GM19467 (cell line): ENCODE measurements around the gene SORBS2.
"Not testable (repeated sequence)": the region's sequence is repeated elsewhere in the genome, so short reads cannot be mapped to it uniquely, and the experiment has no call there.

Source experiments
- ATAC-seq: cut with Tn5 transposase; IDR thresholded peaks from one replicate; pipeline ENCODE4 v1.9.1; 2021; ENCODE audit warnings: mild to moderate bottlenecking, moderate library complexity; ENCODE audit not compliant: unreplicated experiment

The SORBS2 gene

DNA sequence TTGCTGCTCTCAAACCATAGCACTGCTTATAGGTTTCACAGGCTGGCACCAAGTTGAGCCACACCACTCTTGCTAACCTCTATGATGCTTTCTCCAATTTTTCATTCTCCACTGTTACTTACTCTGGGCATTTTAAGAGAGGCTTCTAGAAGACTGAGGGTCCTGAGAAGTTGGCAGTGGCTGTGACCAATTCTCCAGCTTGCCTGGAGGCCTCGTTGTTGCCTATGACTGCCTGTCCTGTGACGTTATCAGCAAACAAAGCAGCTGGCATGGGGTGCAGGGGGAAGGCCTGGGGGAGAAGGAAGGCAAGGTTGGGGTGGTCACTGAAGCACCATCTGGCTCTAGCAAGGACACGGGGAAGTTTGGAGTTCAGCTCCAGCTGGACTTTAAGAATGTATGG is 246.3 kb downstream of the SORBS2 start:
- no peak for ATAC-seq

DNA sequence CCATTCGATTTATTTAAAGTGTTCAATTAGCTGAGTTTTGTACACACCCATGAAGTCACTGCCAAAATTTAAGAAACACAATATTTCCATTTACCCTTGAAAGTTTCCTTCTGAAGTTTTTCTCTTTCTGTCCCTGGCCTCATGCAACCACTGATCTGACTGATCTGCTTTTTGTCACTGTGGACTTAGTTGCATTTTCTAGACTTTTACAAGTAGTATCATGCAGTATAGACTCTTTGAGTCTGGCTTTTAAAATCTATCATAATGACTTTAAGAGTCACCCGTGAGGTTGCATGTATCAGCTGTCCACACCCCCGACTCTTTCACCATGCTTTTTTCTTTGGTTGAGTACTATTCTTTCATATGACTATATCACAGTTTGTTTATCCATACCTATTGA is 247.6 kb downstream of the SORBS2 start:
- ATAC-seq: no peak

DNA sequence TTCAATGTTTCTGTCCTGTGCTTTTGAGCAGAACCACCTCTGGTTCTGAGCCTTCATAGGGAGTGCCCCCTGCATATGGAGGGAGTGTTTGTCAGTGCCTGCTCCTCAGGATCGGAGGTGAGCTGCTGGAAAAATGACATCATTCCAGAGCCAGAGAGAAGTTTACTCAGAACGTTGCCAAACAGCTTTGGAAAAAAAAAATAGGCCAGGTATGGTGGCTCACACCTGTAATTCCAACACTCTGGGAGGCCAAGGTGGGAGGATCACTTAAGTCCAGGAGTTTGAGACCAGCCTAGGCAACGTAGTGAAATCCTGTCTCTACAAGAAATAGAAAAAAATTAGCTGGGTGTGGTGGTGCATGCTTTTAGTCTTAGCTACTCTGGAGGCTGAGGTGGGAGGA is 249.5 kb downstream of the SORBS2 start:
- no peak for ATAC-seq

DNA sequence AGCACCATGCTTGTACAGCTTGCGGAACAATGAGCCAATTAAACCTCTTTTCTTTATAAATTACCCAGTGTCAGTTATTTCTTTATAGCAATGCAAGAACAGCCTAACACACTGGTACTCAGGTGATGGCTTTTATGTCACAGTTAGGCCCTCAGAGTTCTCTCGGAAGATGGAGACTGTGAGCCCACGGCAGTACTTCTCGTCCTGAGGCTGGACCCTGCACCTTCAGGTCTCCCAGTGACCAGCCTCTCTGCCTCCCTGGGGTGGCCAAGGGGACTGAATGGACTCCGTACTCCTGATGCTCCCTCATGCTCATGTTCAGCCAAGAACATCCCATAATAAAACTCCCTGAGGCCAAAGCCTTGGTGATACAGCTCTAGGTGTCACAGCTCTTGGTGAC is 251.7 kb downstream of the SORBS2 start:
- no peak for ATAC-seq

DNA sequence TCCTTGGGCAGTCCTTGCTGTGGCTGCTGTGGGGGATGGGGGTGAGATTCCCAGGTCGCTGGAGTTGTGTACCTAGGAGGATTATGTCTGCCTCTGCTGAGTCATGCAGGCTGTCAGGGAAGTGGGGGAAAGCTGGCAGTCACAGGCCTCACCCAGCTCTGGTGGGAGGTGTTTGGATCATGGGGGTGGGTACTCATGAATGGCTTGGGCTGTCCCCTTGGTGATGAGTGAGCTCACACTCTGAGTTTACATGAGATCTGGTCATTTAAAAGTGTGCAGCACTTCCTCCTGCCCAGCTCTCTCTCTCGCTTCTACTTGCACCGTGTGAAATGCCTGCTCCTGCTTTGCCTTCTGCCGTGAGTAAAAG is 252.1 kb downstream of the SORBS2 start:
- no peak for ATAC-seq

DNA sequence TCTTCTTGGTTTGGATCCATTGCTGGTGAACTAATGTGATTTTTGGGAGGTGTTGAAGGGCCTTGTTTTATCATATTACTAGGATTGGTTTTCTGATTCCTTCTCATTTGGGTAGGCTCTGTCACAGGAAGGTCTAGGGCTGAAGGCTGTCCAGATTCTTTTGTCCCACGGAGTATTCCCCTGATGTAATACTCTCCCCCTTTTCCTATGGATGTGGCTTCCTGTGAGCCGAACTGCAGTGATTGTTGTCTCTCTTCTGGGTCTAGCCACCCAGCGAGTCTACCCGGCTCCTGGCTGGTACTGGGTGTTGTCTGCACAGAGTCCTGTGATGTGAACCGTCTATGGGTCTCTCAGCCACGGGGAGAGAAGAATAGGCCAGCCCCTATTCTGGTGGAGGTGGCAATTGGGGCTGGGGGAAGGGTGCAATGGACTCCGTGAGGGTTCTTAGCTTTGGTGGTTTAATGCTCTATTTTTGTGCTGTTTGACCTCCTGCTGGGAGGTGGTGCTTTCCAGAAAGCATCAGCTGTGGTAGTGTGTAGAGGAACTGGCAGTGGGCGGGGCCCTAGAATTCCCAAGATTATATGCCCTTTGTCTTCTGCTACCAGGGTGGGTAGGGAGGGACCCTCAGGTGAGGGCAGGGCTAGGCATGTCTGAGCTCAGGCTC is 252.6 kb downstream of the SORBS2 start:
- not testable (repeated sequence) for ATAC-seq

DNA sequence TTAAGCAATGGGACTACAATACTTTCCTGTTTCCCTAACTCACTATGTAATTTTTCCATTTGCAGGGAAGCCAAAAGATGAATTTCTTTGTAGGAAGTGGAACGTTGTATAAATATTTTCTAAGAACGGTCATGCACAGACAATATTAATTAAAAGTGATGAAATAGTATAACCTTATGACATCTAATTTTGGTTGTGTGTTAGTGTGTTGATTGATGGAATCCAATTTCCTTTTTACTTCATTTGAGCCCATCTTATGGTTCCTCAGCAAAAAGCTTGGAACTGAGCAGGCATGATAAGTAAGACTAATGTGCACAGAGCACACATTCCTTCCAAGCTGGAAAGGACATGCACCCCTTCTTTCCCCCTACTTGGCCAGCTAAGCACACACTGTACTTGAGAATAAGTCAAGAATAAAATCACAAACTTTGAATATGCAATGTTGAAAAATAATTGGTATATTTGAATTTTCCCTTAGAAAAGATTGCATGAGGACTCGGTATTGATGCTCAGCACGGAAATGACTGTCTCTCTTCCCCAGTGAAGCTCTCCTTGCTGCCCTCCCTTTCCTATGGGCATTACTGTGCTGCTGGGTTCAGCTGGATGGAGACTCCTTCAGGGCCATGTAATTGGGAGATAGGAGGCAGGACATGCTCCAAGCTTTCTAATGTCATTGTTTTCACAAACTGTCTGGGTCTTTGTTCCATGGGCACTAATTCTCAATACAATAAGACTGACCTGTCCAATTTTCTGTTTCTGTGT is 257.4 kb downstream of the SORBS2 start:
- no peak for ATAC-seq

DNA sequence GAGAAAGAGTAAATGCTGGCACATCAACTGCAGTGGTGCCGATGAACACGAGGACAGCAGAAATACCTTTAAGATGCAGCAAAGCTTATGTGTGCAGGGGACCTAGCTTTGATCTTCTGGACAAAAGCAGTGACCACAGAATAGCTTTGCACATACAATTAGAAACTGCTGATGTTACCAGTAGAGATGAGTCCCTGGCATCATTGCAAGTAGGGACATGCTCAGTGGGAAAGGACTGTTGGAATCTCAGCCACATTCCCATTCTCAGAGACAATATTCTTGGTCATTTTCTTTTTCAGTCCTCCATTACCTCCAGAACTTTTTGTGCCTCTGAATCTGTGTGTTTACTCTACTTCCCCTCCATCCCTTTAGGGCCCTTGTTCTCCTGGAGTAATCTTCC is 259.7 kb downstream of the SORBS2 start:
- no peak for ATAC-seq

DNA sequence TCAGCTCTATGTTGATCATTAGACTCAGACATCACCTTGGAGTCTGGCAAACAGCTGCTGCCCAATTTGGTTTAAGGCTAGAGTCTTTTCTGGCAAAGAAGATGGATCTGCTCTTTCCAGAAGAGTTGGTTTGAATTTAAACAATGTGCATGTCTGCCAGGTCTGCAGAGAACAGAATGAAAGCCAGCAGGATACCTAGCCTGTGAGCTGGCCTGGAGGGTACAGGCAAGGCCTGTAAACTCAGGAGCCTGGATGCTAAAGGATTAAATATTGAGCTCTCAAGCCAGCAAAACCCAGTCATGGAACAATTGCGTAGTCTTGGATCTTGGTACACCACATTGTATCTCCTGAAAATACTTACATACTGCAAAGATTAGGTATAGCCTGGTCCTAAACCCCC is 261.1 kb downstream of the SORBS2 start:
- no peak for ATAC-seq

DNA sequence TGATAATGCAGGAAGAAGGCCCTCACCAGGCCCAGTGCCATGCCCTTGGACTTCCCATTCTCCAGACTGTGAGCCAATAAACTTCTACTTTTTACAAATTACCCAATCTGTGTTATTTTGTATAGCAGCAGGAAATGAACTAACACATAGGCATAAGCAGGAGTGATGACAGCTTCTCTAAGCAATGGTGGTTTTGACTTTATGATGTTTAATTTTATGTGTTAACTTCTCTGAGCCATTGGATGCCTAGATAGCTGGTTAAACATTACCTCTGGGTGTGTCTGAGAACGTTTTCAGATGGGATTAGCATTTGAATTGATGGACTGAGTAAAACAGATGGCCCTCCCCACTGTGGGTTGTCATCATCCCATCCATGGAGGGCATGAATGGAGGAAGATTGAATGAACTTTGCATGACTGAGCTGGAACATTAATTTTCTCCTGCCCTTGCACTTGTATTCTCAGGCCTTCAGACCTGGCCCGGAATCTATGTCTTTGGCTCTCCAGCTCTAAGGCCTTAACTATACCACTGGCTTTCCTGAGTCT is 262.8 kb downstream of the SORBS2 start:
- no peak for ATAC-seq

DNA sequence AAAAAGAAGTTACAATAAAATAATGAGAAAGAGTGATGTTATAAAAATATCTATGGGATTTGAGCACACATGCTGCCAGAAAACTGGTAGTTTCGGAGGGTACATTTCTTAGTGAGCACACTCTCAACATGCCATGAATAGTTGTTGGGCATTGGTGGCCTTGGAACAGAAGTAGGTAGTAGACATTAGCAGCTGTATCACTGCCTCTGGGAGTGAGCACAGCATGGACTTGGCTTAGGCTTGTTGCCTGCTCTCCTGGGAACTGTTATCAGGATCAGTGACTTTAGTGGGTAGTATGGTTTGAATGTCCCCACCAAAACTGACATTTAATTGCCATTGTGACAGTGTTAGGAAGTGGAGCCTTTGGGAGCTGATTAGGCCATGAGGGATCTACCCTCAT is 263.4 kb downstream of the SORBS2 start:
- ATAC-seq: no peak

DNA sequence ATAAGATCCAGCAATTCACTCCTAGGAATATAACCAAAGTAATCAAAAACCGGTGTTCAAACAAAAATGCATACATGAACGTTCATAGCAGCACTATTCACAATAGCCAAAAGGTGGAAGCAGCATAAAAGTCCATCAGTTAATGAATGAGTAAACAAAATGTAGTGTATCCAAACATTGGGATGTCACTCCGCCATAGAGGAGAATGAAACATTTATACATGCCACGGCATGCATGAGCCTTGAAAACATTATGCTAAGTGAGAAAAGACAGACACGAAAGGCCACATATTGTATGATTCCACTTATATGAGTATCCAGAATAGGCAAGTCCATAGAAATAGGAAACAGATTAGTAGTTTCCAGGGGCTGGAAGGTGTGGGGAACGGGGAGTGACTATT is 265.7 kb downstream of the SORBS2 start:
- ATAC-seq: no peak

DNA sequence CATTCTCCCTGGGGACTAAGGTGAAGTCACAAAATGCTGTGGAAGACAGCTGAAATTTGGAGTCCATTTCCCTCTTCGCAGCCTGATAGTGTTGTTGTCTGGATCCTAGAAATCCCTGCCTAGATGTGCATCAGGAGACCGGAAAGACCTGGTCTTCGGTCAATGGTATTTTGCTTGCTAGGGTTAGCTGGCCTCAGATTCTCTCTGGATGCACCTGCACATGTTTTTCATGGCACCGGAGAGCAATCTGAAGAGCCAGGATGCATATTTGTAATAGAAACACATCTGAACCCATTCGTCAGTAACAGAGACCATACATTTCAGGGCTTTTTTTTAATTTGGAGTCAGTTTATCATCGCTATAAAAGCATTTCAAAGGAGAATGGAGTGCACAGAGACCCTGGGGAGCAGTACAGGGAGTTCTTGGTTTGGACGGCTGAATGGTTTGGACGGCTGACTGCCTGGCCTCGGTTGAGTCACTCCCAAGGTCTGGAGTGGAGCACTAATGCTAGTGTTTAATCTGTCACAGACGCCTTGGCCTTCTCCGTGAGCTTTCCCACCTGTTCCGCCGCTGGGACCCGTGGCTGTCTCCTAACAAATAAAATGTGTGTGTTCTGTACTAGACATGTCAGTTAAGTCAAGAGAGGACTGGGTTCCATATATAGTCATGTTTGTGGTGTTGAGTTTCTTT is 269.2 kb downstream of the SORBS2 start:
- no peak for ATAC-seq

DNA sequence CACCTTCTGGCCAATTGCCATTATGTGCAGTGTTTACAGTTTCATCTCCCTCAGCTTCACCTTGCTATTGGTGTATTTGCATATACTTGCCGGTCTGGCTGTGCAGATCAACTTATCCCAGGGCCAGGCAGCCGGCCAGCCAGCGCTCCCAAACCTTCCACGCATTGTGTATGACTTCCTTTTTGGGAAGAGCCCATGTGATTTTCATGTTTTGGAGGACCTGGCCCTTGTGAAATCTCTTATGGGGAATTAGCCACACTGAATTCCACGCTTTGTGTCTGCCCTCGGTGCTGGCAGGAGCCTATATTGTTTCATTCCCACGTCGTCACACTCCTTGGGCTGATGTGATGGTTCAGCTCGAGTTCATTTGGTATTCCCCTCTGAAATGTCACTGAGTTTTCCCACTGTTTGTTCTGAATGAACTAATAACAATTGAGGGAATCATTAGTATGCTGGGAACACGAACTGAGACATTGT is 270.7 kb downstream of the SORBS2 start:
- no peak for ATAC-seq

DNA sequence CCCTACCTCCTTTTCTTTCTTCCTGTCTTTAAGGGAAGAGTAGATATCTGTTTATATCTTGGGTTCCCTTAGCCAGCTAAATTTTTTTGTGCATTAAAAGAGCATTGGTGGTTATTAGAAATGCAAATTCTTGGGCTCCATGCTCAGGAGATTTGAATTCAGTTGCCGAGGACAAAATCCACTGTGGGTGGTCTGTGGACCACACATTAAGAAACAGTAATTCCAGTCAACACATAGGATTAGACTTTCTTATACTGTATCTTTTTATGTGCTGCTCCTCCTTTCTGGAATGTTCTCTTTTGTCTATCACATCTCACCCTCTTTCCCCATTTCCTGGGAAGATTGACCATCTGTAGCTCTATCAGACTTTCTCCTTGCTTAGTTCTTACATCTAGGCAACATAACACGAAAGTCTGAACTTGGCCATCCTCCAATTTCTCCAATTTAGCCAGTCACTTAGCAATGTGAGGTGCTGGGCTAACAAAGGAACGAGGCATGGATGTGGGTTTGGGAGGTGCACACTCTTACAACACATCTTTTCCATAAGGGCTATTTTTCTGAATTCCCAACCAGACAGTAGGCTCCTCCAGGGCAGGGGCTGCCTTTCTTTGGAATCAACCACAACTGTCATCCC is 271.4 kb downstream of the SORBS2 start:
- no peak for ATAC-seq

DNA sequence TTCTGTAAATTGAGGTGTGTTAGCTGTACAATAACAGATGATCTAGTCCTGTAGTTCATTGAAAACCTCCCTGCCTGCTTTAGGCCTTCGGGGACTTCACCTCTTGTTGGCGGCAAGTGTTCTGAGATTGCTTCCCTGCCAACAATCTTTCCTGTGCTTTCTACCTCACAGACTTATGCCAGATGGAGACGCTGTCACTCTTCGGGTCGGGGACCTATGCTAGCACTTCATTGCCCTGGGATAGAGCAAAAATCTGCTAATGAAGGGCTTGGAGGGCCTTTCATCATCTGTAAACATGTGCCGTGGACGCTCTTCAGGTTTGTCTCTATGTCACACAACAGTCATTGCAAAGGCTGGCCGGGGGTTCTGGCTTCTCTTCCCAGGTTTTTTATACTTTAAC is 272.0 kb downstream of the SORBS2 start:
- no peak for ATAC-seq

DNA sequence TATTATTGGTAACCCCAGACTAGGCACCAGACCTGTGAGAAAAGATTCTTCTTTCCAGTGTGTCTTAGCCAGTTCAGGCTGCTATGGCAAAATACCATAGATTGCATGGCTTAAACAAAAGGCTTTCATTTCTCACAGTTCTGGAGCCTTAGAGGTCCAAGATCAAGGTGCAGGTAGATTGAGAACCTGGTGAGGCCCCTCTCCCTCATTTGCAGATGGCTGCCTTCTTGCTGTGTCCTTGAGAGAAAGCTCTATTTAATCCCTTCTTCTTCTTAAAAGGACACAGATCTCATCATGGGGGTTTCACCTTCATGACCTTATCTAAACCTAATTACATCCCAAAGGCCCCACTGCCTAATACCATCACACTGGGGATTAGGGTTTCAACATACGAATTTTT is 273.2 kb downstream of the SORBS2 start:
- no peak for ATAC-seq

DNA sequence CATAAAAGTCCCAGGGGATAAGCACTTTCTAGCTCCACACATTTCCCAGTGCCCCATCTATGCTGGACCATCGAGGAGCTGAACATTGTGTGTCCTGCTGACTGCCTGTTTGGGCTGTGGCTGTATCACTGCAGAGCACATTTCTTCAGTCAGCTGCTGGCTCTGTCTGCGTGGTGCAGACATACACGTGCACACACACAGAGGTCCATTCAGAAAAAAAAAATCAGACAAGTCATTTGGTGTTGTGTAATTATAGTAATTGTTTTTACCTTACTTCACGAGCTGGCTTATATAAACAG is 275.6 kb downstream of the SORBS2 start:
- no peak for ATAC-seq

DNA sequence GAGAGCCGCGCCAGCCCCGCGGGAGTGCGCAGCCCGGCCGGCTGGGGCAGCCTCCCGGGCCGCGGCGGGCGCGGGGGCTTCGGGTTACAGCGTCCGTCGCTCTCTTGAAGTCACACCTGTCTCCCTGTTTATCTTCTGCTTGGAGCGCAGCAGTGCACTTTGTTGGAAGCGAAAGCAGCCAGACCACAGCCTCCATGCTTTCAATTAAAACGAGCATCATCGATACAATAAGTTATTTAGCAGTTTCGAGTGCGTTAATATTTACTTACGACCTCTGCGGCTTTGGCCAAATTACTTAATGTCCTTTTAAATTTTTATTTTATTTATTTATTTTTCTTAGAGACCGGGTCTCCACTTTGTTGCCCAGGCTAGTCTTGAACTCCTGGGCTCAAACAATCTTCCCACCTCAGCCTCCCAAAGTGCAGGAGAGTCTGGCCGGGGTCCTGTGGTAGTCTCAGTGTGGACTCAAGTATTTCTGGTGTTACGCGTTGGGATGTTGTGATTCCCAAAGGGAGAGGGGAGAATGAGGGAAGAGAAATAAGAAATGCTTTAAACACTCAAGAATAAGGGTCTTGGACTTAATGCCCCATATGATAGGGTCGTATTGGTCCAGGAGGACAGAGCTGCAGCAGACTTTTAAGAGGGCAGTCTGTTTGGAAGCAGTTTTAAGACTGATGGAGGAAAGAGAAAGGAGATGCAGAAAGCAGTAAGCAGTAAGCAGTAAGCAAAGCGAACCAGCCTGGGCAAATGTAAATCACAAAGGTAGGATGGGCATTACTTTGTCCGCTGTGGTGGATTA is 276.2 kb downstream of the SORBS2 start:
- ATAC-seq: no peak
